Glutamatergic neuron (in vitro differentiated cells): ENCODE data around the gene MPPED2. TPM values are rescaled to one million over a fixed set of nuclear protein-coding genes. Genes with fewer than 3 reads are reported as not detected.

ENCODE experiments used
- DNase-seq: peaks from one replicate; pipeline ENCODE4 v3.0.0; 2022
- H3K27ac Mint-ChIP-seq: one replicate; pipeline ENCODE4 v1.8.0; 2020; ENCODE audit warnings: mild to moderate bottlenecking, mixed read lengths, inconsistent platforms; ENCODE audit not compliant: unreplicated experiment
- H3K27me3 Mint-ChIP-seq: one replicate; pipeline ENCODE4 v1.8.0; 2020; ENCODE audit warnings: mild to moderate bottlenecking, moderate library complexity, mixed read lengths, inconsistent platforms; ENCODE audit not compliant: unreplicated experiment
- H3K36me3 Mint-ChIP-seq: one replicate; pipeline ENCODE4 v1.8.0; 2020; ENCODE audit warnings: mild to moderate bottlenecking, mixed read lengths, inconsistent platforms; ENCODE audit not compliant: unreplicated experiment
- H3K4me1 Mint-ChIP-seq: one replicate; pipeline ENCODE4 v1.8.0; 2020; ENCODE audit warnings: mild to moderate bottlenecking, low read depth, mixed read lengths, inconsistent platforms; ENCODE audit not compliant: unreplicated experiment
- H3K4me3 Mint-ChIP-seq: one replicate; pipeline ENCODE4 v1.8.0; 2020; ENCODE audit warnings: mild to moderate bottlenecking, mixed read lengths, inconsistent platforms; ENCODE audit not compliant: unreplicated experiment
- H3K9me3 Mint-ChIP-seq: one replicate; pipeline ENCODE4 v1.8.0; 2020; ENCODE audit warnings: mild to moderate bottlenecking, moderate library complexity, mixed read lengths, inconsistent platforms; ENCODE audit not compliant: unreplicated experiment
- CTCF ChIP-seq: fragments of 200-600 bp; sonication (generic); IDR thresholded peaks from one replicate; pipeline ENCODE4 v1.5.0; 2021; ENCODE audit not compliant: partially characterized antibody, unreplicated experiment
- total RNA-seq: library from RNA; stranded (reverse); fragmentation: NEBNext Ultra II Directional; extraction: Animal tissue kit (Norgen Biotek cat#: 25700); gene quantifications from one replicate; pipeline ENCODE4 v1.2.1, GENCODE V29; 2021; ENCODE audit not compliant: unreplicated experiment

The MPPED2 gene
- total RNA-seq, 1 donor from 2014 or later = 11.0 TPM

- Mint-ChIP-seq H3K36me3 (no peaks in the 10 kb centered on the region), H3K4me3 (no peak overlapping the region), H3K27ac (no peak overlapping the region), H3K4me1 (no peaks in the 10 kb centered on the region), H3K27me3 (no peaks in the 10 kb centered on the region), H3K9me3 (no peaks in the 10 kb centered on the region)
- no peak for TF ChIP-seq CTCF
- no peak for DNase-seq
Observed at GRCh38 chr11:30463266-30463665, 122.9 kb downstream of the MPPED2 start.

- no peak for DNase-seq
- no peaks in the 10 kb centered on the region for H3K4me1 Mint-ChIP-seq
- H3K27ac Mint-ChIP-seq = no peak overlapping the region
- TF ChIP-seq CTCF = no peak
- H3K4me3 Mint-ChIP-seq = no peak overlapping the region
- H3K27me3 Mint-ChIP-seq = no peaks in the 10 kb centered on the region
- H3K36me3 Mint-ChIP-seq = no peaks in the 10 kb centered on the region
- H3K9me3 Mint-ChIP-seq = no peaks in the 10 kb centered on the region
Observed at GRCh38 chr11:30462421-30462820, 123.7 kb downstream of the MPPED2 start.

DNA sequence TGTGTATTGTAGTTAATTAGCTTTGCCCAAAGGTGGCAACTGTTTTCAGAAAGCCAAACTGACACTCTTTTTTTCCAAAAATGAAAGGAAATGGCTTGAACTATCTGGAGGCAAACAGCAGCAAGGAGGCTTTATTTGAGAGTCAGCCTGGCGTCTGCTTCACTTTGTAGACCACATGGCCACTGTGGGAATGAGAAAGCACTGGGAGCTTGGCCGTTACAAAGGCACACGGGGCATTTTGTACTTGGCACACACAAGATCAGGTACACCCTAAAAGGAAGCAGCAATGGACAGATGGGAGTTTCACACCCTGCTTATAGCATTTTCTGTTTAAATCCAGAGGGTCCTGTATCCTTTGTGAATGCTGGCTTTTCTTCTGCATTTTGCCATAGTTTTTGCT, 126.3 kb downstream of the MPPED2 start:
- Mint-ChIP-seq H3K27me3 (no peaks in the 10 kb centered on the region), H3K4me1 (no peaks in the 10 kb centered on the region), H3K4me3 (no peak overlapping the region), H3K9me3 (no peaks in the 10 kb centered on the region), H3K36me3 (no peaks in the 10 kb centered on the region), H3K27ac (no peak overlapping the region)
- TF ChIP-seq CTCF = no peak
- no peak for DNase-seq

DNA sequence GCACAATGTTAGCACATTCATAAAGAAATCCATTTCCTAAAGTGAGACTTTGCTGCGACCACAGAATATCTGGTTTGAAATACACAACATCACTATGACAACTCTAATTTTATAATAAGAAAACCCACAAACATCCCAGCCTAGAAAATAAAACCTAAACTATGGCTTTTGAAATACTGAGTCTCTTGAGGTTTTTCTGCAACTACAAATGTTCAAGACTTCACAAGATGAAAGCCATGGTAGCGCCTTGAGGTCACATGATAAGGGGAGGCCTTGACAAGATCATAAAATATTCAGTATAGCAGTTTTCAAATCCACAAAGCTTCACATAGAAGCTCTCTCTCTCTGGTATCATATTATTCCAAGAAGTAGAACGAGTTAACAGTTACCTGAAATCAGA, 126.8 kb downstream of the MPPED2 start:
- Mint-ChIP-seq H3K27ac (no peak overlapping the region), H3K36me3 (no peaks in the 10 kb centered on the region), H3K4me1 (no peaks in the 10 kb centered on the region), H3K9me3 (no peaks in the 10 kb centered on the region), H3K4me3 (no peak overlapping the region), H3K27me3 (no peaks in the 10 kb centered on the region)
- no peak for TF ChIP-seq CTCF
- no peak for DNase-seq

- H3K4me1 Mint-ChIP-seq = no peaks in the 10 kb centered on the region
- no peak overlapping the region for H3K4me3 Mint-ChIP-seq
Observed at GRCh38 chr11:30458541-30458940, 127.6 kb downstream of the MPPED2 start.

More at GRCh38 chr11:30458541-30458940, 127.6 kb downstream of the MPPED2 start:
- no peak for DNase-seq
- TF ChIP-seq CTCF = no peak
- H3K9me3 Mint-ChIP-seq = no peaks in the 10 kb centered on the region
- no peak overlapping the region for H3K27ac Mint-ChIP-seq
- no peaks in the 10 kb centered on the region for H3K27me3 Mint-ChIP-seq
- no peaks in the 10 kb centered on the region for H3K36me3 Mint-ChIP-seq
